ENCODE measurements around the gene PLEKHH1.

PLEKHH1 gene

DNA sequence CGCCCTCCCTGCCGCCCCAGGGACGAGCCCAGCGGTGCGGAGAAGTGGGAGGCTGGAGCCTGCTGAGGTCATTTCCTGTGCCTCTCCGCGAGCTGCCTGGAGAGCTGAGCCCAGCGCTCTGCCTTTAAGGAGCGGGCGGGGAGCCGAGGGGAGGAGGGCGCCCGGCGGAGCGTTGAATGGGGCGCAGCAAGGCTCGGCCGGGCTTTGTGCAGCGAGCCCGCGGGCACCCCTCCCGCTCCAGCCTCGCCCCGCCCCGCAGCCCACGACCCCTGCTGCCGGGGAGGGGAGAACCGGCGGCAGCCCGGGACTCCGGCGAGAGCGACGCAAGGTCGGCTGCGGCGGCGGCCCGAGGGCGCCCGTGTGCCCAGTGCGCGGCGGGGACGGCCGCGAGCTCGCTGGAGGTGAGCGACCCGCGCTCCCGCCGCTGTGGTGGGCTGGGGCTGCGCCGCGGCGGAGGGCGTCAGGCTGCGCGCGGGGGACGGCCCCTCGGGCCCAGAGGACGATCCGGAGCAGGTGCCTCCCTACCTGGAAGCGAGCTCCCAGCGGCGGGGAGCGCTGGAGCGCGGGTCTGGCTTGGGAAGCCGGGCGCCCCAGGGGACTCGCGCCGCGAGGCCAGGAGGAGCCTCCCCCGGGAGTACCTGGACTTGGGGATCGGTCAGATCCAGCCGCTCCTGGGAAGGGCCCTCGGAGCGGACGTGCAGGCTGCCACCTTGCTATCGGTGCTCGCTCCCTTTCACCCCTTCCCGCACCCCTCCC, at the start of gene PLEKHH1:
Gene PLEKHH1, plus strand, starts transcription at position 293 of the 756 bp plus-strand sequence. CDS start 8,578 bp downstream, outside the sequence.
- DNase-seq (ENCODE audit: low spot score), result peak; percentile 28

DNA sequence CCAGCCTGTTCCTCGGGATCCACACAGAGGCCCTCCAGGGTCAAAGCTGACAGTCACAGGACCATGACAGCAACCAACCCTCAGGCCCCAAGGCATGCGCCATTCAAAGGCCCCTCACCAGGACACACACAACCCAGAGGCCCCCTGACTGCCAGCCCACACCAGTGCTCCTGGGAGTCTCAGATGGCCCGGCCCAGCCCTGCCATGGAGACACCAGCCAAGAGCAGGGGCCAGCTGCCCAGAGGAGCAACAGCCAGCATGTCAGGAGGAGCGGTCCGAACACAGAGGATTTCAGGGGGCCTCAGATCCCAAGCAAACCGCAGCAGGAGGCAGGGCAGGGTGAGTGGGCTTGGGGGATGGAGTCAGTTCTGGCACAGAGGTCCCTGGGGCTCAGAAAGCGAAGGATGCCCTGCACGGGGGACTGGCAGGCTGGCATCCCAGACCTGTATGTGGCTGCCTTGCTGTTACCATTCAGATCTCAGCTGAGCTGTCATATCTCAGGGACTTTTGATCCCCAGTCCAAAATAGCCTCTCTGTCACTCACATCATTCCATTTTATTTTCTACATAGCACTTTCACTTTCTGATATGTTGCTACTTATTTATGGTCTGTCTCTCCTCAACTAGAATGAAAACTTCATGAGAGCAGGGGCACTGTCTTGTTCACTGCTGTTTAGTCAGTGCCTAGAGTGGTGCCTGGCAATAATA, 49.4 kb upstream of the PLEKHH1 start:
- no peak for DNase-seq (ENCODE audit: low spot score)

DNA sequence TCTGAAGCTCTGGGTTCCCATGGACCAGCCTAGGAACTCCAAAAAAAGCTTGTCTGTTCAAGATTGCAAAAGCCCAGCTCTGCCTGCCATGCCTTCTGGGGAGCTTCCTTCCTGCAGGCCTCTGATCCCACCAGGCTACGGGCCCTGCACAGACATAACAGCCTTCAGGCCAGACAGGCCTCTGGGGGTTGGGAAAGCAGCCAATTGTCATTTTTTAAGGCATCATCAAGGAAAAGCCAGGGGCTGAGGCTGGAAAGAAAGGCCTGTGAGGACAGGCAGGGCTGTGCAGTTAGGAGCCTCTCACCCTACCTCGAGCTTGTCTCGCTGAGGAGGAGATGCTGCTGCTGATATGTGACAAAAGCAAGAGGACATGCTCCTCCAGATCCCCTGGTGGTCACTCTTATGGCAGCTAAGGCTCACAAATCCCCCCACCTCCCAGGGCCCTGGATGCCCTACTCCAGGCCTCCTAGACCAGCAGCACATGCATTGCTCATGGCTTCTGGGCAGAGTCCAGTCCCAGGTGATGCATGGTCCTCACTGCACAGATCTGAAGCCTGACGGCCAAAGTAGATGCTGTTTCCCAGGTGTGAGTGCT, 47.5 kb upstream of the PLEKHH1 start:
- DNase-seq (ENCODE audit: low spot score), result no peak

DNA sequence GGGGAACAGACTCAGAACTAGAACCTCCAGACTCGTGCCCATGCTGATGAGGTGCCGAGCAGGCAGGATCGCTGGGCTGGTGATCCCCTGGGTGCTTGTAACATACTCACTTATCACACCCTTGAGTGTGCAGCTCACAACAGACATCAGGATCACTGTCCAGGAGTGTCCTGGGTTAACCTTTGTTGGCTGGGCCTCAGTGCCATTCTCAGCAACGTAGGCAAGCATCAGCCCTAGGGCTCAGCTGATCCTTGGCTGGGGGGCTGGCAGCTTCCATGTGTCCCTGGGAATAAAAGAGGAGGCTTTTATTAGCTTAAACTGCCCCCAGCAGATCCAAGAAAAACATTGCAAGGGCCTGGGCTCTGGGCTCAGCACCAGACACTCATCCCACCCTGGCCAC, 46.2 kb upstream of the PLEKHH1 start:
- no peak for DNase-seq (ENCODE audit: low spot score)

DNA sequence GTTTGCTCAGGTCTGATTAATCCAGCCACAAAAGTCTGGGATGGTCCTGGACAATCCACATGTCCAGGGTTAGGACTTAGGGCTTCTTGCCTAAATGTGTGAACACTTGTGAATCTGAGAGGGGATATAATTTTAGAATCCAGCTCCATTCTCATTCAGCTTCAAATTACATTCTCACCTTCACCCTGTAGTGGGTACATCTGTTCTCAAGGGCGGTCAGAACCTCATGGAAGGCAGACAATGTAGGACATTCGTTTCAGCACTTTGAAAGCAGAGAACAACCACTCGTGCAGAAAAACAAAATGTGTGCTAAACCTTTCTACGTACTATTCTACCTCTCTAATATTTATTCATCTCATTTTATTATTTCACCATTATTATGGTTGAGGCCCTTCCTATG, 45.8 kb upstream of the PLEKHH1 start:
- no peak for DNase-seq (ENCODE audit: low spot score)

DNA sequence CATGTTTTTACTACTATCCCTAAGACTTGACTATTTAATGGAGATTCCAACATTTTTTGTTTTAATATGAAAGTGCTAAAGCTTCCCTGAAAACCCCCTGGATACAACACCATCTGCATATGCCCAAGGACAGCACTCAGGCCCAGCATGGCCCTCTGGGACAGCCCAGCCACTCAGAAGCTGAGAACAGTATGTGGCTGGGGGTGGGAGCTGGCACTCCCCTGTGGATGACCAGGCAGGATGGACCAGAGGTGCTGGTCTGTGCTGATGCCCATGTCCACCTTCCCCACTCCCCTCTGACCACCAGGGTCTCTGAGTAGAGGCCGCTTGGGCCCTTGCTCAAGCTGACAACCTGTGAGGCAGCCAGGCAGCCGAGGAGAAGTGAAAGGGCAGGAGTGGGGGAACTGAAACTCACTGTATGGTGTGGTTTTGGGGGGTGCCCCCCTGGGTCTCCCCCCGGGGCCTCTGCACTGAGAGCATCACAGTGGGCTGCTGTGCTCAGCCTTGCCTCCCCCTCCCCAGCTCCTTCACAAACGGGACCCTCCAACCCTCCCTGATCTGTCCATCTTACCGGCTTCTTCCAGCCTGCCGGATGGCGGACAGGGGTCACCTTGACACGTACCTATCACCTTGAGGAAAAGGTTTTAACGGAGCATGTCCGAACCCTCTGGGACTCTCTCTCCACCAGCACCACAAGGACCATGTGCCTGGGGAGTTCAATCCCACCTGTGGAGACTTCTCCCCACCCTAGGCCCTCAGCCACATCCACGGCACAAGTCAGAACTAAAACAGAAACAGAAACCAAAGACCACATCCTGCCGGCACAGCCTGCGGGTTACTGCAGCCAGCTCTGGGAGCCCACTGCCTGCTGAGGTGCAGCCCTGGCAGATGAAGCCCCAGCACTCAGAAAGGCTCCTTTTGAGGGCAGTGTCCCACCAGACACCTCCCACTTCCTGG, 44.9 kb upstream of the PLEKHH1 start, which contains the start of gene TMEM229B:
Gene TMEM229B, minus strand, starts transcription at position 785 of the 957 bp plus-strand sequence. CDS start 14,798 bp downstream, outside the sequence.
- DNase-seq (ENCODE audit: low spot score), result peak; percentile 79

DNA sequence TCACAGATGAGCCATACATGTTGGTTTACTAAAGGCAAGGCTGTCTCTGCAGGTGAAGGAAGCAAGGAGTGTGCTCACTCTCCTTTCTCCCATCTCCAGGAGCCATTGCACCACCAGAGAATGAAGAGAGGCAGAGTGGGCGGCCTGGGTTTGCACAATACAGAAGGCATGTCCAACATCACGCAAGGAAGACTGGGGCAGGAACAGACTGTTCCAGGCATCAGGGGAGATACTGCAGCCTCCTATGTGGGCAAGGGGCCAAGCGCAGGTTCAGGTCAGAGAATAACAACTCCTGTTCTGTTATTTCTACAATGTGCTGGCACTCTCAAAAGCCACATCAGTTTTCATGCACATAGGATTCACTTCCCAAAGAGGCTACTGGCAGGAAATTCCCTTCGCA, 42.9 kb upstream of the PLEKHH1 start:
- DNase-seq (ENCODE audit: low spot score), result no peak

DNA sequence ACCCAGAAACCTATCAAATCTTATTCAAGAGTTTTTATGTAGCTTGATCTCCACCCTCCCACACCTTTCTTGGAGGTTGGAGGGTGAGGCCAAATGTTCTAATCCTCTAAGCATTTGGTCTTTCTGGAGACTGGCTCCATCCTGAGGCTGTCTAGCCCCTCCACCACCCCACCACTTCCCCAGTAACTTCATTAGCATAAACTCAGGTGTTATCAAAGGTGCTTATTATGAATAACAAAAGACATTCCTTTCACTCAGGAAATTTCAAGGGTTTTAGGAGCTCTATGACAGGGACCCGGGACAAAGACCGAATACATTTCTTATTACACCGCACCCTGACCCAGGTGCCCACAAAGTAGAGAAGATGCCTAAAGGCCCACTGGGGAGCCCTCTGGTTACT, 41.8 kb upstream of the PLEKHH1 start:
- DNase-seq (ENCODE audit: low spot score), result no peak

DNA sequence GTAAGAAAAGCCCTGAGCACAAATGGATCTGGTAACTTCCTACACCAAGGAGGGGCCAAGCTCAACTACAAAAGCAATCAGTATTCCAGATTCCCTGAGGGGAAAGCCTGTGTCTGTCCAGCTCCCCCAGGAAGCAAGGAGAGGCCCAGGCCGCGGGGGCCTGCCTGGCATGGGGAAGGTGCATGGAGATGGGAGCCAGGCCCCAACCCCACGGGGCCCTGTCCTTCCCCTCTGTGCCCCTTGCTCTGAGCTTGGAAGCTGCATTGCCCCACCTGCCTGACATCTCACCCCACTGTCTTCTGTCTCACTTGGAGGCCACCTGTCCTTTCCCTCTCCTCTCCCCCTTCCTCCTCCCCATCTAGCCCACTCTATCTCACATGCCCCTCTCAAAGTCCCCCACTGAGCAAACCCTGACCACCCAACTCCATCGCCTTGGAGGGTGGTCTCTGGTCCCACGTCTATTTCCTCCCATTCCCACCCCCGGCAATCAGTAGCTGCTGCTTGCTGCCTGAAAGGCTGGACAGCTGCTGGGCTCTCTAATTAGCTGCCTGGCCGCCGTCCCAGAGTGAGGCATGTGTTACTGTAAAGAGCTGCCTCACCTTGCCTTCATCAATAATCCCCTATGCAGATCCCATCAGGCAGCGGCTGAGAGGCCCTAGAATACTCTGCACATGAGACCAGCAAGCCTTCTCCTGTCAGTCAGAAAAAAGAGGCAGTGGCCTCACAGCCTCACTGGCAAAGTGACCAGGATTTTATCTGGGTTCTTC, 41.2 kb upstream of the PLEKHH1 start:
- no peak for DNase-seq (ENCODE audit: low spot score)

DNA sequence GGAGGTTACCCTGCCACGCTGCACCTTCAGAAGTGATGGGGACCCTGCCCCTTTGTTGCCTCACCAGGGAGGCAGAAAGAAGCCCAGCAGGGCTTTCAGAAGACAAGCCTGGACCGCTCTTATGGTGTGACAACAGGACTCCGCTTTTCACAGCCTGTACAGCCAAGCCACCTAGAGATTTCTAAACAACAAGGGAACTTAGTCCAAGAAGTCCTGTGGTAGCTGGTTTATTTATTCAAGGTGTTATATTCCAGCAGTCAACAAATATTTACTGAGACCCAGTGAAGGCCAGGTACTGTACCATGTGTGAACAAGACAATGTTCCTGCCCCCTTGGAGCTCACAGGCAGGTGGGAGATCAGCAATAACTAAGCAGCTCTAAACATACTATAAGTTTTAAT, 40.6 kb upstream of the PLEKHH1 start:
- no peak for DNase-seq (ENCODE audit: low spot score)

DNA sequence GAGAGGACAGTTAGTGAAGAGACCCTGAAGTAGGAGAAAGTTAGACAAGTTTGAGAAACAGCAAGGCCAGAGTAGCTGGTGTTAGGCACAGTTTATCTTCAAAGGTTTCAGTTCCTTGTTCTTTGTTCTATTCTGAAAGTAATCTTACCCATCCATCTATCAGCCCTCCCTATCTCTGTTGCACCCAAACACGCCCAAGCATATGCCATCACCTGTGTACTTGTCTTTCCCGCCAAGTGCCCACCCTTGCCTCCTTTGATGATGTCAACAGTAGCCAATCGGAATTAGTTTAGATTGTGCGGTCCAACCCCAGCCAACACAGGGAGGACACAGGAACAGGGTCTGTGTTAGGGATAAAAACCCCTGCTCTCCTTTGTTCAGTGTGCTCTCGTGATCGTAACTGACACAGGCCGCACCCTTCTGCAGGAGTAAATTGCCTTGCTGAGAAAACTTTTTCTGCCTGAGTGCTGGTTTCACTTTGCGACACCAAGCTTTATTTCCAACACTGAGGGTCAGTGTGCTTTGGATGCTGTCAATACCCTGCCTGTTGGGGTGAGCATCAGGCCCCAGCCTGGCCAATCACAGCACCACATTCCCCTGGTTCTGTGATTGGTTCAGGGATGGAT, 39.9 kb upstream of the PLEKHH1 start:
- no peak for DNase-seq (ENCODE audit: low spot score)

DNA sequence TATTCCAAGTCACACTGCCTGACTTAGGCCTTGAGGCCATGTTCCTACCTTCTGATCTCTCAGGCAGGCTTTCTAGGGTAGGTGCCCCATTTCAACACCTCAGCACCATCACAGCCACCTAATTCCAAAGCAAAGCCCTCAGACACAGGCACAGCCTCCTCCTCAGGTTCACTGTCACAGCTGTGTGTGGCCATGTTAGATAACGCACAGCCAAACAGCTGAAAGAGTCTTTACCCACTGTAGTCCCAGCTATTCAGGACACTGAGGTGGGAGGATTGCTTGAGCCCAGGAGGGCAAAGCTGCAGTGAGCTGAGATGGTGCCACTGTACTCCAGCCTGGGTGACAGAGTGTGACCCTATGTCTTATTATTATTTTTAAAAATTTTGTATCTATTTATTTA, 37.3 kb upstream of the PLEKHH1 start:
- DNase-seq (ENCODE audit: low spot score), result no peak

DNA sequence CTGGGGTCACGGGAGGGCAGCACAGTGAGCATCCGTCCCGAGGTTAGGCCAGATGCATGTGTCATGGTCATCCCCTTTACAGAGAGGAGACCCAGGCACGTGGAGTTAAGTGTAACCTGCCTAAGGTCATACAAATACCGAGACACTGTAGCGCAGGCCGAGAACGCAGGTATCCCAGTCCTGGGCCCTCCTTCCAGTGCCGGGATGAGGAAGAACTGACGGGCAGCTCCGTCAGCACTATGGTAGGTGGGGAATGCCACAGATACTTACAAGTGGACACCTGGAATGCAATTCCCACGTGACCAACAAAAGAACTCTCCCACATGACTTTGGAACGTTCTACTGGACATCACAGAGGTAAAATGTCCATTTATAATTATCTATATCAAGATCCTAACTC, 35.9 kb upstream of the PLEKHH1 start:
- no peak for DNase-seq (ENCODE audit: low spot score)

DNA sequence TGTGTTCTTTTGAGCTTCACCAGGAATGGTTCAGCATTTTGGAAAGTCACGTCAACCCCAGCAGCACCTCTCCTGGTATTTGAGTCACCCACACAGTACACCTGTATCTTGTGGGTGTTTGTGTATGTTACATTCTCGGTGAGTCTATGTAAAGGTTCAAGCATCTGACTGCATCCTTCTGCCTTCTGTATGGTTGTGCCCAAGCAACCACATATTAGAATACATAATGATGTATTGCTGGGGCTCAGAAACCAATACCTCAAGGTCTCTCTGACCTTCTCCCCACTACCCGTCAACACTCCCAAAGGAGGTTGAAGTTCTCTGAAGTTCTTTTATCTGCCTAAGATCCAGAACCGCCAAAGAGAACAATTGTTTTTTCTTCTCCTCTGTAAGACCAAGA, 35.4 kb upstream of the PLEKHH1 start:
- DNase-seq (ENCODE audit: low spot score), result no peak

DNA sequence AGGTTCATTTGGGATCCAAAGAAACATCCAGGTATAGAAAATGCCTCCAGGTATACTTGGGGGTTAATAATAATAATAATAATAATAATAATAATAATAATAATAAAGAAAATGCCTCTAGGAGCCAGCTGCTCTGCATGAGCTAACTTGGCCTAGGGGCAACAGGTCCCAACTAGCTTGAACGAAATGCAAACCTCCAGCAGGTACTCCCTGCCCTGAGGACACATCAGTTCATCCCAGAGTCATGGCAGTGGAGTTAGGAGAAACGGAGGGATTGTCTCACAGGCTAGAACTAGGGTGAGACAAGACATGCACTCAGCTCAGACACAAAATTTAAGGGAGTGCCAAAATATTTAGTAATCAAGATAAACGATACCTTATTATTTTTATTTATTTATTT, 32.1 kb upstream of the PLEKHH1 start:
- no peak for DNase-seq (ENCODE audit: low spot score)

DNA sequence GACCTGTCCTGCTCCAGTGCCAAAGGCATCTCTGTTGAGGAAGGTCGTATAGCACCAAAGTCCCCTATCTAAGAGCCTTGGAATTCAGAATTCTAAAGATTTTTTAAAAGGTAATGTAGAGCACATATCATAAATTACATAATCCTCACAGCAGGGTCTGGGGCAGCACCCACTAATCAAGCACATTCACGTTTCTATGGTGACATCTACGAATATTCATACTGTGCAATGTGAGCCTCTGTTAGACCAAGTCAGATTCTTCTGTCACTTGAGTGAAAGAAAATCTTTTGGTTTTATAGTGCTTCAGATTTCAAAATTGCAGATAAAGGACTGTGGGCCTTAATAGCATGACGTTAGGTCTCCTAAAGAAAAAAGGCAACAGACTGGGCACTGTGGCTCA, 31.4 kb upstream of the PLEKHH1 start:
- no peak for DNase-seq (ENCODE audit: low spot score)

DNA sequence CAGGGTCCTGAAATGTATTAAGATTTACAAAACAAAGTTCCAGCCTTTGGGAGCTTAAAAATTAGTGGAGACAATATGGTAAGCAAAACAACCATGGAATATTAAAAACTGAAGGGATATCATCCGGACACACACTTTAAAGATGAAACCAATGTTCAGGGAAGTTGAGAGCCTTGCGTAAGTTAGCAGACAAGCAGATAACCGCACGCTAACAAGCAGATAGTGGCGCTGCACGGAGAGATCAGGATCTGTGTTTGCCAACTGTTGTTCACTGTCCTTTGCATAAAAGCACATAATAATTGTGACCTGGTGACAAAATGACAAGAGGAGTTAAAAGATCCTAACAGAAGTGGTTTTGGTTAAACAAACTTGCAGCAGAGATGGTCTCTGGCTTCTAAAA, 30.2 kb upstream of the PLEKHH1 start:
- no peak for DNase-seq (ENCODE audit: low spot score)

DNA sequence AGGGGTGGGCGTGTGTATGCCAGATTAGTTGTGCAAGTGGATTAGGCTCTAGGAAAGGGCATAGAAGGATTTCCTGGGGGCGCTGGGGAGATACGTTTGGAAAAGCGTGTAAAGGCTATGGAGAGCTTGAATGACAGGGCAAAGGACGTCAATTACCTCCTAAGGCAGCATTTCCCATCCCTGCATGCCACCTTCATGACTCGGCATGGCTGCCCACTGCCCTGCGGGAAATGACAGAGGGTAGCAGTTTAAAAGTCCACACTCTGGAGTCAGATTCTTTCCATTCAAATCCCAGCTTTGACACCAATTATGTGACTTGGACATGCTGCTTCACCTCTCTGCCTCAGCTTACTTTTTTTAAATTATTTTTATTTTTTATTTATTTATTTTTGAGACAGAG, 29.8 kb upstream of the PLEKHH1 start:
- DNase-seq (ENCODE audit: low spot score), result no peak

DNA sequence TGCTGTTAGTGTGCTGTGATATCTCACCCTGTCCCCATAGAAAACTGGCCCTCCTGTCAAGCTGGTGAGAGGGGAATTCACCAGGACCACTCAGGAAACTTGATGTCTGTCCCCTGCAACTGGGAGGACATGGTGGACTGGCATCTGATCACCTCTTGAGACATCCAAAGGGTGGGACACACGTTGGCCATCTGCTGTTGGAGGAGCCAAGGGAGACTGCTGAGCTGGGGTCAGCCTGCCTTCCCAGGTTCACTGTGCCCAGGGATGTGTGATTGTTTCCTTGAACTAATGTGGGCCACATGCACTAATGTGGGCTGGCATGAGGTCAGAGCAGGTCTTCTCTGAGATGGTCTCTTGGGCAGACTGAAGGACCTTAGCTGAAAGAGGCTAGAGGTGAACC, 27.8 kb upstream of the PLEKHH1 start:
- DNase-seq (ENCODE audit: low spot score), result no peak

DNA sequence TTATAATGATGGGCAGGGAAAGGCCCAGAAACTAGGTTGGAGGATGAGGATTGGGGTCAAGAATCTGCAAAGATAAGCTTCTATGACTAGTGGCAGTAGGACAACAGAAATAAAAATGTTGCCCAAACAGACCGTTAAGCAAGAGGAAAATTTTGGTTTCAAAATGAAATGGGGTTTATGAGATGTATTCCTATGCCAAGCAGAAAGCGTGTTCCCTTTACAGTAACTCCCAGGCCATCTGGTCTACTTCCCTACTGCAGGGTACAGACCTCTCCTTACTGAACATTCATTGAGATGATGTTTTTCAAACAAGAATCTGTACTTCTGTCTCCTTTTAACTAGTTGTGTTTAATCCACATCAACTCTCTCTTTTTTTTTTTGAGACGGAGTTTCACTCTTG, 24.1 kb upstream of the PLEKHH1 start:
- DNase-seq (ENCODE audit: low spot score), result no peak

DNA sequence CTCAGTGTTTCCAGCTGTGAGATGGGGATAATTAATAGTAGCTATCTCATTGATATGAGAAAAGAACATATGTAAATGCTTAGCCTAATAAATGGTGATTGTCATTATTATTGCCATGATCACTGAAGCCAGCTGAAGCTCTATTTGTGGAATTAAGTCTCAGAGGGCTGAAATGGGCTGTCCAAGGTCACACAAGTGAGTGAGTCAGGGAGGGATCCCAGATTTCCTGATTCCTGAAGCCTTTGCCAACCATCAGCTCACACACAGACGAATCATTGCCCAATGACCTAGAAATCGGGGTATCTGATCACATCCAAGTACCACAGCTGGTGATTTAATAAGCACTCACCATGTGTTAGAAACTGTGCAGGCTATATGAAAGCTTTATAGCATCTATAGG, 23.0 kb upstream of the PLEKHH1 start:
- no peak for DNase-seq (ENCODE audit: low spot score)
